Nephron progenitor cell (in vitro differentiated cells): Measurements from ENCODE around the gene ZNF276.

Experiments
- DNase-seq: peaks from one replicate; pipeline ENCODE4 v3.0.0; 2021
- H3K27ac Mint-ChIP-seq: 2 replicates; pipeline ENCODE4 v1.8.0; 2021; ENCODE audit warnings: mild to moderate bottlenecking, moderate library complexity, mixed read lengths
- H3K27me3 Mint-ChIP-seq: 2 replicates; pipeline ENCODE4 v1.8.0; 2021; ENCODE audit warnings: mild to moderate bottlenecking, low read depth, mixed read lengths; ENCODE audit not compliant: poor library complexity
- H3K36me3 Mint-ChIP-seq: 2 replicates; pipeline ENCODE4 v1.8.0; 2021; ENCODE audit warnings: low read depth, mixed read lengths
- H3K4me1 Mint-ChIP-seq: 2 replicates; pipeline ENCODE4 v1.8.0; 2021; ENCODE audit warnings: mixed read lengths
- H3K4me3 Mint-ChIP-seq: 2 replicates; pipeline ENCODE4 v1.8.0; 2021; ENCODE audit warnings: mild to moderate bottlenecking, moderate library complexity, mixed read lengths
- H3K9me3 Mint-ChIP-seq: 2 replicates; pipeline ENCODE4 v1.8.0; 2021; ENCODE audit warnings: mild to moderate bottlenecking, moderate library complexity, mixed read lengths
- CTCF ChIP-seq: fragments of 200-600 bp; sonication (generic); IDR thresholded peaks from 2 replicates; pipeline ENCODE4 v1.5.0; 2021; ENCODE audit warnings: antibody characterized with exemption

The ZNF276 gene

GRCh38 chr16:89723279-89724250 lies 2.2 kb downstream of the ZNF276 start:
- peaks cover 41% of the 10 kb centered on the region for H3K4me1 Mint-ChIP-seq
- no peak for DNase-seq
- peaks cover 24% of the 10 kb centered on the region for H3K36me3 Mint-ChIP-seq
- no peak for TF ChIP-seq CTCF
- peak overlapping the region; percentile 75 for H3K4me3 Mint-ChIP-seq
- H3K27ac Mint-ChIP-seq = no peak overlapping the region
- H3K27me3 Mint-ChIP-seq = peaks cover 13% of the 10 kb centered on the region
- H3K9me3 Mint-ChIP-seq = no peaks in the 10 kb centered on the region

GRCh38 chr16:89727406-89728120 lies 6.2 kb downstream of the ZNF276 start:
- Mint-ChIP-seq H3K27me3 (peaks cover 9% of the 10 kb centered on the region), H3K9me3 (no peaks in the 10 kb centered on the region), H3K4me3 (no peak overlapping the region), H3K27ac (peak overlapping the region; percentile 59), H3K4me1 (peaks cover 30% of the 10 kb centered on the region), H3K36me3 (peaks cover 49% of the 10 kb centered on the region)
- TF ChIP-seq CTCF = no peak
- peak; percentile 53 for DNase-seq

- DNase-seq = no peak
- no peak overlapping the region for H3K27ac Mint-ChIP-seq
- H3K4me1 Mint-ChIP-seq = peaks cover 18% of the 10 kb centered on the region
- no peaks in the 10 kb centered on the region for H3K9me3 Mint-ChIP-seq
- peaks cover 54% of the 10 kb centered on the region for H3K36me3 Mint-ChIP-seq
- peaks cover under 1% of the 10 kb centered on the region for H3K27me3 Mint-ChIP-seq
- no peak overlapping the region for H3K4me3 Mint-ChIP-seq
- no peak for TF ChIP-seq CTCF
These were observed 8.0 kb downstream of the ZNF276 start for GRCh38 chr16:89729293-89729692.

DNA sequence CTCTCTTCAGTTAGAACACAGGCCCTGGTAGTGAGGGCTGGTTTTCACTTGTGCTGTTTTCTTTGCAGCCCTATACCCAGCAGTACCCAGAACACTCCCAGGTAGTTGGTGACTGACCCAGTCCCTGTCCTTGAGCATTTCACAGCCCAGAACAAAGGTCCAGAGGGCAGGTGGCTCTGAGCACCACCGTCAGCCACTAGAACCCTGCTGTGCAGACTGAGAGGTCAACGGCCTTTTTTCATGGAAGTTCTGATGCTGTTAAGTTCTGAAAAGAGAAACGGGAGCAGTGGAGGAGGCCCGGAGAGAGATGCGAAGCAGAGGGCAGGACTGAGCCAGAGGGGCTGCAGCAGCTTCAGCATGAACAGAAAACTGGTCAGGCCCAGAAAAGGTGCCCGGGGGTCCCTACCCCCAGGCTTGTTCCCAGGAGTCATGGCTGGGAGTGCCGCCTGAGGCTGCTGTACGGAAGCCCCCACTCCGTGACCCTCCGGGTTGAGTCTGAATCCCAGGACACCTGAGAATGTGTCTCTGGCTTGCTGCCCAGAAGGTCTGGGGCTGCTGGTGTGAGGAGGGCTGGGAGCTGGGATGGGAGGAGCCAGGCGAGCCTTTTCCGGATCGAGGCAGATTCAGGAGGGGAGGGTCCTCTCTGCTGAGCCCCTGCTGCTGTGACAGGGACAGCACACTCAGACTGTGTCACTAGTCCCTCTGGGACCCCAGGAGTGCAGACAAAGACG lies 8.7 kb downstream of the ZNF276 start:
- no peak for DNase-seq
- H3K27ac Mint-ChIP-seq = peak overlapping the region; percentile 89
- no peaks in the 10 kb centered on the region for H3K27me3 Mint-ChIP-seq
- H3K4me3 Mint-ChIP-seq = no peak overlapping the region
- peaks cover 61% of the 10 kb centered on the region for H3K36me3 Mint-ChIP-seq
- H3K9me3 Mint-ChIP-seq = no peaks in the 10 kb centered on the region
- peaks cover 18% of the 10 kb centered on the region for H3K4me1 Mint-ChIP-seq
- no peak for TF ChIP-seq CTCF

DNA sequence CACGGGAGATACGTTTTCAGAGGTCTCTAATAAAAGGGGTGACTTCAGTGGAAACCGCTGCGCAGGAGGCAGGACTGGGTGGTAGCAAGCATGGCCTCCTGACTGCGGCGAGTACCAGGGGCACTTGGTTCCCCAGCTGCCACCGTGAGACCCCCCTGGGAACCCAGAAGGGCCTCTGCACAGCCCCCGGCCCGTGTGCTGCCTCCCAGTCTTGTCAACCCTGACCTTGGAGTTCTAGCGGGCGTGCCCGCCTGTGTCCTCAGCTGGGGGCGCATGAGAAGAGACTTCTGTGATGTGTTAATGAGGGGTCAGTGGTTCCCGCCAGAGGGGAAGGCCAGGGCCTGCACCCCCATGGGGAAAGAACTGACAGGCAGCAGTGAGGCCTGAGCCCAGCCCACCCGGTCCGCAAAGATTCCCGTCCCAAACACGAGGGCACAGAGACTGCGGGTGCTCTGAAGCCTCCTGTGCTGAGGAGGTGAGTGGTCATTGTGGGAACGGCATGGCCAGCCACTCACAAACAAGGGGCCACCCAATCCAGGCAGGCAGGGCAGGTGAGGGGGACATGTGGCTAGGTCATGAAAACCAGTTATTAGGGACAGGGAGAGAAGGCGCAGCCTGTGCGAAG lies 9.4 kb downstream of the ZNF276 start:
- H3K27ac Mint-ChIP-seq = peak overlapping the region; percentile 25

More for the DNA sequence above, 9.4 kb downstream of the ZNF276 start:
- no peak for TF ChIP-seq CTCF
- no peak for DNase-seq
- Mint-ChIP-seq H3K36me3 (peaks cover 68% of the 10 kb centered on the region), H3K27me3 (no peaks in the 10 kb centered on the region), H3K4me1 (peaks cover 18% of the 10 kb centered on the region), H3K9me3 (no peaks in the 10 kb centered on the region), H3K4me3 (no peak overlapping the region)
